NAMALWA (cell line): ENCODE measurements around the gene SETD6.
A peak's percentile ranks its signal among the peaks of the same experiment; 100 is the strongest.
"Not testable (repeated sequence)": the region's sequence is repeated elsewhere in the genome, so short reads cannot be mapped to it uniquely, and the experiment has no call there.

Experiments
- DNase-seq: peaks from one replicate; pipeline ENCODE4 v3.0.0-alpha.2; 2015; ENCODE audit warnings: low spot score

SETD6 gene

GRCh38 chr16:58515125-58515870 is at the start of gene SETD6:
TSS of gene SETD6 (plus strand) at chr16:58515517. CDS start at chr16:58515538, 21 bp downstream.
- peak; percentile 83 for DNase-seq

- no peak for DNase-seq
These were observed 49.5 kb upstream of the SETD6 start for GRCh38 chr16:58465817-58466216.

- DNase-seq, result no peak
These were observed 48.9 kb upstream of the SETD6 start for GRCh38 chr16:58466396-58466795.

GRCh38 chr16:58467905-58468304 is 47.4 kb upstream of the SETD6 start:
- no peak for DNase-seq

- no peak for DNase-seq
These were observed 43.9 kb upstream of the SETD6 start for GRCh38 chr16:58471209-58471975.

GRCh38 chr16:58472266-58472665 is 43.1 kb upstream of the SETD6 start:
- DNase-seq, result no peak

GRCh38 chr16:58472827-58473226 is 42.5 kb upstream of the SETD6 start:
- no peak for DNase-seq

- no peak for DNase-seq
These were observed 41.0 kb upstream of the SETD6 start for GRCh38 chr16:58474296-58474695.

GRCh38 chr16:58475091-58475619 is 40.2 kb upstream of the SETD6 start:
- DNase-seq, result no peak

- no peak for DNase-seq
These were observed 38.5 kb upstream of the SETD6 start for GRCh38 chr16:58476791-58477190.

GRCh38 chr16:58478427-58478826 is 36.9 kb upstream of the SETD6 start:
- no peak for DNase-seq

GRCh38 chr16:58481226-58481869 is 34.0 kb upstream of the SETD6 start:
- DNase-seq, result no peak

- no peak for DNase-seq
These were observed 33.4 kb upstream of the SETD6 start for GRCh38 chr16:58481931-58482330.

- DNase-seq, result no peak
These were observed 30.0 kb upstream of the SETD6 start for GRCh38 chr16:58485184-58485887.

- peak; percentile 81 for DNase-seq
These were observed 27.6 kb upstream of the SETD6 start for GRCh38 chr16:58487566-58488351.

GRCh38 chr16:58488531-58488930 is 26.8 kb upstream of the SETD6 start:
- DNase-seq, result no peak

- DNase-seq, result no peak
These were observed 25.3 kb upstream of the SETD6 start for GRCh38 chr16:58490065-58490464.

- not testable (repeated sequence) for DNase-seq
These were observed 24.8 kb upstream of the SETD6 start for GRCh38 chr16:58490539-58490938.

- DNase-seq, result peak; percentile 37
These were observed 23.3 kb upstream of the SETD6 start for GRCh38 chr16:58492066-58492465.

GRCh38 chr16:58492735-58493134 is 22.6 kb upstream of the SETD6 start:
- no peak for DNase-seq

GRCh38 chr16:58493756-58494431 is 21.4 kb upstream of the SETD6 start:
- DNase-seq, result no peak
